DMS79 (cell line): ENCODE data around the gene ASS1.

Source experiments
- DNase-seq: peaks from one replicate; lab custom pipeline; 2025; lab: John Stamatoyannopoulos, UW

ASS1 gene

DNA sequence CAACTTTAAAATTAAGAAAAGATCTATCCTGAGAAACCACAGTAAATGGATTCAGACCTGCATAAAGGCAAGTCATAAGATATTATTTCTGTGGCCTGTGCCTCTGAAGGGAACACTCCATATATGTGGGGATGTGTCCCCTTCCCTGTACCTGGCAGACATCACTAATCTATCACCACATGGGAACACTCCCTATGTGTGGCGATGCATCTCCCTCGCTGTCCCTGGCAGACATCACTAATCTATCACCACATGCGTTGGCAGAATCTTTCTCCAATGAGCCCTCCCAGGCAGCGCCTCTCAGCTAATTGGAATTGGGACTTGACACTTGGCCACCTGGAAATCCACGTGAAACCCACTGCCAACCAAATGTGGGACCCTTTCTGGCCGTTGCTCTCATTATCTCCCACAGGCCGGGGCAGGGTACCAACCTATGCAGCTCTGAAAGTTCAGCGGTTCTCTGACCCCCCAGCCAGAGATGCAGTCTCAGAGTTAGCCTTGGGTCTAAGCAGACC, 25.2 kb upstream of the ASS1 start:
- no peak for DNase-seq

DNA sequence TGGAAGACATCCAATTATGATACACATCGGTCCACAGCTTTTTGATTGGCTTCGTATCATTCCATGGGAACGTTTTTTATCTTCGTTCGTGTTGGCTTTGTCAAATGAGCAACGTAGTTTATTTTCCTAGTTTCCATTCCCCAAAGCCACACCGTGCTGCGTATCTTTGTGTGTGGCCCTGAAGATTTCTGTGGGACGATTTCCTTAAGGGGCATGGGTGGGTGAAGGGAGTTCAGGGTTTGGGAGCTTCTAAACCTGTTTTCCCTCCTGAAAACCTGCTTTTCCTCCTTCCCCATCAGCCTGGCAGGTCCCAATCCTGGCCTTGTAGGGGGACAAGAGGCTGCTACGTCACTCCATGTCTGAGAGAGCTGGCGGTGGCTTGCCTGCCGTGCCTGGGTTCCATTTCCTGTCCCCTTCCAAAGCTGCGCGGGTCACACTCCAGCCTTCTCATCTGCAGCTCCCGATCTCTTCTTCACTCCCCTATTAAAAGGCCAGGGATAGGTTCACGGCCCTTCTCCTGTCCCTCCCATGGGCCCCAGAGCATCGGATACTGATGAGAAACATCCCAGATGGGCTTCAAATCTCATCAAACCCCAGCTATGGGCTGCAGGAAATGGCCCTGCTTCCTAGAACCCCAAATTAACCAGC, 23.5 kb upstream of the ASS1 start:
- no peak for DNase-seq

DNA sequence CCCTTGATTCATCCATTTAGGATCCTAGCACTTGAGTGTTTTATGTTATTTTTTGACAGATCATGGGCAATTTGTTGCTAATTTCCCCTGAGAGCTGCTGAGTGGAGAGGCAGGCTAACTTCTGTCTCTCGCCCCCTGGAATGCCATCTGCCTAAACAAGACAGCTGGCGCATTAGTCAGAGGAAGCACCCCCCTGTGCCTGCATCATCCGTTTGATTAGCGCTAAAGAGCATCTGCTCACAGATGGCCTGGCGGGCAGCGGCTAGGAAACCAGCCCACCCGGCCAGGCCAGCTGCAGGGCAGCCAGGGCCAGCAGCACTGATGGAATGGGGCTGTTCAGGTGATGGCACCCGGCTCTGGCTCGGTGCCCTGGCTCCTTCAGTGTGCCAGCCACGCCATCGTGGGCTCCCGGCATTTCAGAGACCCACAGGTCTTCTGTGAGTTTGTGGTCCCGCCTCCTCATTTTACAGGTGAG, 22.9 kb upstream of the ASS1 start:
- peak; percentile 30 for DNase-seq

- no peak for DNase-seq
Measured at GRCh38 chr9:130422546-130422945, 22.2 kb upstream of the ASS1 start.

GRCh38 chr9:130423272-130423671, 21.5 kb upstream of the ASS1 start:
- no peak for DNase-seq

- no peak for DNase-seq
Measured at GRCh38 chr9:130424595-130425454, 19.9 kb upstream of the ASS1 start.

DNA sequence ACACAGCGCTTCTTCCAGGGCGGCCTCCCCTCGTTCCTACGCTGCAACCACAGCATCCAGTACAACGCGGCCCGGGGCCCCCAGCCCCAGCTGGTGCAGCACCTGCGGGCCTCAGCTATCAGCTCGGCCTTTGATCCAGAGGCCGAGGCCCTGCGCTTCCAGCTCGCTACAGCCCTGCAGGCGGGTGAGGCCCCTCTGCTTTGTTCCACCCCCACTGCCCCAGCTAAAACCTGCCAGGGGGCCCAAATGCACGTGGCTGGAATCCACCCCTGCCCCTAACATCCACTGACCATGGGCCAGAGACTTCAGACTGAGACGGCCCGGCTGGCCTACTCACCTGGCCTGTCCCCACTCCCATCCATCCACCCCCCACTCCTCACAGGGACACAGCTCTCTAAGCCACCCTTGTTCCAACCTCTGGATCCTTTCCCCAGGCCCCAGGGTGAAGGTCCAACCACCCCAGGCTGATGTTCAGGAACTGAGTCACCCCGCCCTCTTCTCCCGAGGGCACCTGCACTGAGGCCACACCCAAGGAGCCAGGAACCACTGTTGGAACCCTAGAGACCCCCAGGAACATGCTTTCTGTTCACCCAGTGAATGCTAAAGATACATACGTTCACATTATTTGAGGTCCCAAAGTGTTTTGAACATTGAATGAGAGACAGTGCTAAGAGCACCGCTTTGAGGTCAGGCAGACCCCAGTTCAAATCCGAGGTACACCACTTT, 18.9 kb upstream of the ASS1 start:
- DNase-seq, result no peak

DNA sequence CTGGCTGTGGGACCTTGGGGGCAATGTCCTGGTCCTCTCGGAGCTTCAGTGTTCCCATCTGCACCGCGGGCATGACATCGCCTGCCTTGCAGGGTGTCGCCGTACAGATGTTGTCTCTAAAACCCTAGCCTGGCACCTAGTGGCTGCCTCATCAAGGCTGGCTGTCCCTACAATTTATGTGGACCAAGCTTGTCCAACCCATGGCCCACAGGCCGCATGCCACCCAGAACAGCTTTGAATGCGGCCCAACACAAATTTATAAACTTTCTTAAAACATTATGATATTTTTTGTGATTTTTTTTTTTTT, 18.3 kb upstream of the ASS1 start:
- DNase-seq, result no peak

GRCh38 chr9:130426883-130427282, 17.9 kb upstream of the ASS1 start:
- DNase-seq, result peak; percentile 15

GRCh38 chr9:130427326-130427725, 17.4 kb upstream of the ASS1 start:
- no peak for DNase-seq

DNA sequence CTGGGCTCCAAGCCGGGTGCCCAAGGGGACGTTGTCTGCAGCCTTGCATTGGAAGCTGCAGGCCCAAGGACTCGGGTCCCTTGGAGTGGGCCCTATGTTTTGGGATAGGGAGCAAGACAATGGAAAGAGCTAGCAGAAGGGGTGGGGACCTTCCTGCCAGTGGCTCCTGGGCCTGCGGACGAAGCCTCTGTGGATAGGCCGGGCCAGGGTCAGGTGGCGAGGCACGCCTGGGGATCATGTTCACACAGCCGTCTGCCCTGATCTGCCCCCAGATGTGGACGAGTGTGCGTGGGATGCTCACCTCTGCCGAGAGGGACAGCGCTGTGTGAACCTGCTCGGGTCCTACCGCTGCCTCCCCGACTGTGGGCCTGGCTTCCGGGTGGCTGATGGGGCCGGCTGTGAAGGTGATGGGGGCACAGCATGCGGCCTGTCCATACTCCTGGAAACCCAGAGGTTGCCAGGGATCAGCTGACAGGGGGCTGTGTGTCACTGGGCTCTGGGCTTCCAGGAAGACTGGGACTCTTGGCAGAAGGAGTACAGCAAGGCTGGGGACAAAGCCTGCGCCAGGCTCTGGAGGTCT, 16.6 kb upstream of the ASS1 start:
- no peak for DNase-seq

DNA sequence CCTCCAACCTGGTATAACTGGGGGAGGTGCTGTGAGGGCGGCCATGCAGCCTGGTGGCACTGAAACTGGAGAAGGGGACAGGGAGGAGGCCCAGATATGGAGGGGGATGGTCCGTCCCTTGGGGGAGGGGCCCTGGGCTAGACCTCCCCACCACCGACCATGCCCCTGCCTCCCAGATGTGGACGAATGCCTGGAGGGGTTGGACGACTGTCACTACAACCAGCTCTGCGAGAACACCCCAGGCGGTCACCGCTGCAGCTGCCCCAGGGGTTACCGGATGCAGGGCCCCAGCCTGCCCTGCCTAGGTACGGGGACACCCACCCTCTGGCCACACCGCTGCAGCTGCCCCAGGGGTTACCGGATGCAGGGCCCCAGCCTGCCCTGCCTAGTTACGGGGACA, 15.4 kb upstream of the ASS1 start:
- no peak for DNase-seq

DNA sequence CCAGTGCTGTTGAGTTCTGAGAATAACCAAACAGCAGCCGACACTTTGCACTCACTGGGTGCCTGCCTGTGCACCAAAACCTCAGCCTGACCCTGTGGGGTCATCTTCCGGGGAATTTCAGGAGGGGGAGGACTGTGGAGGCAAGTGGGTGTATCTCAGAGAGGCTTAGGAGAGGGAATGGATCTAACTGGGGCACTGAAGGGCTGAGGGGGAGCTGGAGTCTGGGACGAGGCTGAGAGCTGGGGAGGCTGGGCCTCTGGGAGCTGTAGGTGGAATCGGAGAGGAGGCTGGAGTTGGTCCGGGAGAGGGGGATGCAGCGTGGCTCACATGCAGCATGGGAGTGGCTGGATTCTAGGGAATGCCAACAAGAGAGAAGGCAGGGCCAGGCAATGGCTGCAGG, 14.9 kb upstream of the ASS1 start:
- DNase-seq, result no peak

DNA sequence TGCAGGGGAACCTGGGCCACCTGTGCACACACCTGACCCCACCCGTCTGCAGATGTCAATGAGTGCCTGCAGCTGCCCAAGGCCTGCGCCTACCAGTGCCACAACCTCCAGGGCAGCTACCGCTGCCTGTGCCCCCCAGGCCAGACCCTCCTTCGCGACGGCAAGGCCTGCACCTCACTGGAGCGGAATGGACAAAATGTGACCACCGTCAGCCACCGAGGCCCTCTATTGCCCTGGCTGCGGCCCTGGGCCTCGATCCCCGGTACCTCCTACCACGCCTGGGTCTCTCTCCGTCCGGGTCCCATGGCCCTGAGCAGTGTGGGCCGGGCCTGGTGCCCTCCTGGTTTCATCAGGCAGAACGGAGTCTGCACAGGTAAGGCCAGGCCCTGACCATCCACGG, 14.5 kb upstream of the ASS1 start:
- no peak for DNase-seq

- no peak for DNase-seq
Measured at GRCh38 chr9:130430734-130431535, 13.8 kb upstream of the ASS1 start.

DNA sequence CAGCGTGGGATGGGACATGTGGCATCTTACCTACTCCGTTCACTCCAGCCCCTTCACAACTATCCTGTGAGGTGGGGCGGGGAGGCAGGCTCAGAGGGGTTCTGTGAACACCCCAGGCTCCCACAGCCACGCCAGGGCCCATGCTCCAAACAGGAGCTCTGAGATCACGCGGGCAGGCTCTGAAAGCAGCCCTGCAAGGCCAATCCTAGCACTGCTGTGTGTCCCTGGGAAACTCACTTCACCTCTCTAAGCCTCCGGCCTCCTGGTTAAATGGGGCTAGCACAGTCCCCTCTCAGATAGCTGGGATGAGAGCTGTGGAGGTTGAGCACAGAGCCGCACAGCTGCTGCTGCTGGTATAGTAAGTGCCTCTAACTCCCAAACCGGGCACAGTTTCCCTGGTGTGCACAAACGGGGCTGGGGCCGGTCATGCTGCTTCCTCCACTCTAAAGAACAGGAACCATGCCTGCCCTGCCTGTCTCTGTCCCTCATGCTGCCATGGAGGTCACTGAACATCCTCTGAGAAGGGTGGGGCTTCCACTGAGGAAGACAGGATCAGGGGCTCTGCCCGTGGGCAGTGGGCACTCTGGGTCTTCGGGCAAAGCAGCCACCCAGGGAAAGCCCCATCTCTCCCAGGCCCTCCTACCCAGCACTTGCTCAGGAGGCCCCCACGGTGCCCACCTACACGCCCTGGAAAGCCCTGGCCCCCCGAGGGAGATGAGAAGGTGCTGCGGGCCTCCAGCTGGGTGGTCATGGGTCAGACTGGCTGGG, 13.0 kb upstream of the ASS1 start:
- DNase-seq, result no peak

GRCh38 chr9:130432362-130432761, 12.4 kb upstream of the ASS1 start:
- no peak for DNase-seq

DNA sequence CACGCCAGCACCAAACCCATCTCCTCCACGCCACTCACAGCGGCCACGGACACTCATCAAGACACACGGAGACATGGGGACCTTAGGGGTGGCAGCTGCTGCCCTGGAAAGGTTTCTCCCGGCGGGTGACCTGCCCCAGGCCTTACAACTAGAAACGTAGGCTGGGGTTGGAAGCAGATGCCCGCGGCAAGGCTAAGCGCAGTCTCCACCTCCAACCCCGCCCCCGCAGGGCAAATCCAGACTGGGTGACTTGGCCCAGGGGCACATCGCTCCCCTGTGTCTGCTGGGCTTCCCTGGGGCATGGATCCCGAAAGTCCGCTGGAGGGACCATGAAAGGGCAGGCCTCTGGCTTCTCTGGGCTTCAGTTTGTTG, 12.0 kb upstream of the ASS1 start:
- DNase-seq, result no peak

- peak; percentile 16 for DNase-seq
Measured at GRCh38 chr9:130433168-130433946, 11.4 kb upstream of the ASS1 start.

DNA sequence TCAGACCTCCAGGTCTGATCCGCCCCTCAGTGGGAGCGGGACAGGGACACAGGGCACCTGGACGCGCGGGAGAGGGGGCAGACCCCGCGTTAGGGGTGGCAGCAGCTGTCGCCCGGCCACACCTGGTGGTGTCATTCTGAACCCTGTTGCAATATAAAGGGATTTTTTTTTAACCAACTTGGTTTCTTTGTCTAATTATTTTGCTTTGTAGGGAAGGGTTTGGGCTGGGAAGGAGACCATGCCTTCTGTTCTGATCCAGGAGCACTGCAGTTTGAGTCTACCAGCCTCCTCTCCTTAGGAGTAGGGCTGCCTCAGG, 10.9 kb upstream of the ASS1 start:
- no peak for DNase-seq
